Spleen (tissue), 7 donors: ENCODE results near the gene NME8.

ENCODE experiments used
- POLR2A ChIP-seq, 3 donors: fragments of 450-650 bp; IDR thresholded peaks; one replicate each; pipeline ENCODE4 v1.5.1; 2017; ENCODE audit warnings: antibody characterized with exemption in 3 of 3, mild to moderate bottlenecking in 1 of 3
- POLR2AphosphoS5 ChIP-seq, 3 donors: sonication (generic); formaldehyde crosslinking; IDR thresholded peaks; one replicate each; pipeline ENCODE4 v1.5.1; 2017; ENCODE audit warnings: antibody characterized with exemption in 3 of 3
- TF ChIP-seq, protein P1 (sequence below), 11 experiments: fragments of 200-600 bp in 7 of 11; fragments of 450-650 bp in 4 of 11; sonication (generic) in 4 of 11; IDR thresholded peaks in 8 of 11; conservative IDR thresholded peaks in 3 of 11; 1 replicate in 7 of 11; 2 replicates in 4 of 11; pipeline versions ENCODE4 v1.4.0 to v1.8.0; 2016 to 2021; ENCODE audit warnings: antibody characterized with exemption in 11 of 11, inconsistent platforms in 4 of 11, mild to moderate bottlenecking in 1 of 11
- donor health status: DM: no; HTN: no; CAD: no; lungs with moderate emphysema.
- donor health status: DM: no; HTN: no; CAD: no.
- donor health status: DM: no; HTN: no; CAD: no.

DNA sequence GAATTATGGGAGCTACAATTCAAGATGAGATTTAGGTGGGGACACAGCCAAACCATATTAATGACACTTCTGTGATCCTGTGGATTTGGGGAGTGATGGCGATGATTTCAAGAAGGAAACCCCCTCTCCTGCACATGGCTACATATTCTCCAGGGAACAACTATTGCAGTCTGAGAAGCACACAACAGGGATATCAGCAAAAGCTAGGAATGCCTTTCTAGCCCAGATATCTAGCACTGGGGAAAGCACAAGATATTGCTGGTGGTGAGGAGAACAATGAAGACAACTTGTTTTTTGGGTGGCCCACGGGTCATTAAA, 96.3 kb downstream of the NME8 start:
- TF ChIP-seq, protein P1, sequence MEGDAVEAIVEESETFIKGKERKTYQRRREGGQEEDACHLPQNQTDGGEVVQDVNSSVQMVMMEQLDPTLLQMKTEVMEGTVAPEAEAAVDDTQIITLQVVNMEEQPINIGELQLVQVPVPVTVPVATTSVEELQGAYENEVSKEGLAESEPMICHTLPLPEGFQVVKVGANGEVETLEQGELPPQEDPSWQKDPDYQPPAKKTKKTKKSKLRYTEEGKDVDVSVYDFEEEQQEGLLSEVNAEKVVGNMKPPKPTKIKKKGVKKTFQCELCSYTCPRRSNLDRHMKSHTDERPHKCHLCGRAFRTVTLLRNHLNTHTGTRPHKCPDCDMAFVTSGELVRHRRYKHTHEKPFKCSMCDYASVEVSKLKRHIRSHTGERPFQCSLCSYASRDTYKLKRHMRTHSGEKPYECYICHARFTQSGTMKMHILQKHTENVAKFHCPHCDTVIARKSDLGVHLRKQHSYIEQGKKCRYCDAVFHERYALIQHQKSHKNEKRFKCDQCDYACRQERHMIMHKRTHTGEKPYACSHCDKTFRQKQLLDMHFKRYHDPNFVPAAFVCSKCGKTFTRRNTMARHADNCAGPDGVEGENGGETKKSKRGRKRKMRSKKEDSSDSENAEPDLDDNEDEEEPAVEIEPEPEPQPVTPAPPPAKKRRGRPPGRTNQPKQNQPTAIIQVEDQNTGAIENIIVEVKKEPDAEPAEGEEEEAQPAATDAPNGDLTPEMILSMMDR (IDR thresholded peaks at IDR 0.05 in 8 of 11, conservative IDR thresholded peaks at IDR 0.05 in 3 of 11) = no peak
- TF ChIP-seq POLR2A (IDR thresholded peaks at IDR 0.05) = no peak
- TF ChIP-seq POLR2AphosphoS5 (IDR thresholded peaks at IDR 0.05) = no peak
